Psoas muscle (tissue), 8 donors: ENCODE data around the gene KIAA0319L. TPM values are rescaled to one million over a fixed set of nuclear protein-coding genes. Genes with fewer than 3 reads are reported as not detected.

ENCODE experiments used
- ATAC-seq, 4 donors: fragments of 200-7000 bp; cut with Tn5 transposase; one replicate each; pipeline ENCODE4 v1.9.1; 2020; ENCODE audit warnings: moderate library complexity in 3 of 4, mild to moderate bottlenecking in 2 of 4
- DNase-seq, 2 donors: peaks; one replicate each; pipeline ENCODE4 v3.0.0-alpha.2; 2020
- H3K27ac ChIP-seq: fragments of 200-600 bp; one replicate; pipeline ENCODE4 v1.8.0; 2022
- H3K27me3 ChIP-seq, 3 donors: fragments of 200-600 bp in 1 of 3; one replicate each; pipeline versions ENCODE4 v1.6.1 to v1.8.0; 2013 to 2022; ENCODE audit warnings: low read length in 2 of 3, mild to moderate bottlenecking in 2 of 3, moderate library complexity in 1 of 3; ENCODE audit not compliant: insufficient read depth in 3 of 3
- H3K36me3 ChIP-seq, 2 donors: fragments of 200-600 bp in 1 of 2; one replicate each; pipeline versions ENCODE4 v1.6.1 to v1.8.0; 2013 to 2022; ENCODE audit warnings: low read depth in 1 of 2, mild to moderate bottlenecking in 1 of 2, moderate library complexity in 1 of 2; ENCODE audit not compliant: insufficient read depth in 1 of 2
- H3K4me1 ChIP-seq: fragments of 200-600 bp; one replicate; pipeline ENCODE4 v1.8.0; 2022
- H3K4me3 ChIP-seq: fragments of 200-600 bp; one replicate; pipeline ENCODE4 v1.8.0; 2022; ENCODE audit warnings: mild to moderate bottlenecking
- H3K9me3 ChIP-seq: fragments of 200-600 bp; one replicate; pipeline ENCODE4 v1.8.0; 2022
- CTCF ChIP-seq: fragments of 200-600 bp; IDR thresholded peaks from one replicate; pipeline ENCODE4 v1.8.0; 2022; ENCODE audit warnings: antibody characterized with exemption
- WGBS, 3 donors: extraction: QIAGEN DNeasy Blood & Tissue Kit; methylation state at CpG; one replicate each; pipeline versions ENCODE4 v1.1.6 to v1.1.7; 2013; 5-methylcytosine and 5-hydroxymethylcytosine counted together
- intact Hi-C, 2 donors: fragments of 100-400 bp; cut with DNase I; formaldehyde crosslinking; loops; one replicate each; pipeline versions ENCODE4 v1.11.0 to v1.14.2; 2022
- polyA plus RNA-seq, 3 donors: library from polyadenylated mRNA; stranded (reverse); fragments of 200-250 nt; gene quantifications; one replicate each; pipeline ENCODE4 v1.2.3, GENCODE V29; 2013
- total RNA-seq, 4 donors: library from RNA; stranded (reverse); fragmentation: NEBNext Ultra II Directional in 2 of 4; extraction: Animal tissue kit (Norgen Biotek cat#: 25700) in 2 of 4; gene quantifications; one replicate each; pipeline versions ENCODE4 v1.2.1 to v1.2.4, GENCODE V29; 2021 to 2023
- donor health status: healthy with polysubstance abuse.
- donor health status: DM: no; HTN: no; CAD: no; lungs with moderate emphysema.
- donor health status: Bipolar disorder and iron deficiency.
- donor health status: healthy.
- donor health status: DM: yes; HTN: yes; CAD: no.
- donor health status: DM: no; HTN: no; CAD: no.
- donor health status: DM: no; HTN: no; CAD: no.
- donor health status: DM: yes; HTN: yes; CAD: no.

KIAA0319L gene
- total and polyA plus RNA-seq, 7 donors = 18.0 to 46.9 (median 35.7) TPM

DNA sequence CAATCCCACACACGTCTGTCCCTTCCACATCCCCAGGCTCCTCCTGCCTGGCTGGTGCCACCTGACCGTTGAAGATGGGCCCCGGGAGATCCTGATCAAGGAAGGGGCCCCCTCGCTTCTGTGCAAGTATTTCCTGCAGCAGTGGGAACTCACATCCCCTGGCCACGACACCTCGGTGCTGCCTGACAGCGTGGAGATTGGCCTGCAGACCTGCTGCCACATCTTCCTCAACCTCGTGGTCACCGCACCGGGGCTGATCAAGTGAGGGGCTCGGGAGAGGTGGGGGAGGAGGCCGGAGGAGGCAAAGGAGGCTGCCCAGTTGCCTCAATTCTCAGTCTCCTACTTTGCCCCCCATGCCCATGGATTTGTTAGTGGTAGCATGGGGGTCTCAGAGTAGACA lies 6.0 kb upstream of the KIAA0319L start:
- intact Hi-C loops = loop anchor here (5.0 to 10.0 kb wide), 3 partner anchors 79 to 368 kb away; partner anchors contain the start of genes PSMB2 (in 1 of the 2) and SFPQ (in 1 of the 2)
- 74 to 76% (median 74%) methylated on average over 11 to 12 of the region's 12 CpGs for WGBS, 3 donors
- H3K4me3 ChIP-seq = no peak overlapping the region
- no peak for TF ChIP-seq CTCF
- ATAC-seq = no peak
- H3K9me3 ChIP-seq = no peaks in the 10 kb centered on the region
- peaks cover 16% of the 10 kb centered on the region for H3K4me1 ChIP-seq
- peaks cover 0 to 40% of the 10 kb centered on the region in 2 donors for H3K36me3 ChIP-seq
- no peaks in the 10 kb centered on the region for H3K27me3 ChIP-seq
- DNase-seq = peak in 1 of 2 donors; percentile 28
- H3K27ac ChIP-seq = no peak overlapping the region

DNA sequence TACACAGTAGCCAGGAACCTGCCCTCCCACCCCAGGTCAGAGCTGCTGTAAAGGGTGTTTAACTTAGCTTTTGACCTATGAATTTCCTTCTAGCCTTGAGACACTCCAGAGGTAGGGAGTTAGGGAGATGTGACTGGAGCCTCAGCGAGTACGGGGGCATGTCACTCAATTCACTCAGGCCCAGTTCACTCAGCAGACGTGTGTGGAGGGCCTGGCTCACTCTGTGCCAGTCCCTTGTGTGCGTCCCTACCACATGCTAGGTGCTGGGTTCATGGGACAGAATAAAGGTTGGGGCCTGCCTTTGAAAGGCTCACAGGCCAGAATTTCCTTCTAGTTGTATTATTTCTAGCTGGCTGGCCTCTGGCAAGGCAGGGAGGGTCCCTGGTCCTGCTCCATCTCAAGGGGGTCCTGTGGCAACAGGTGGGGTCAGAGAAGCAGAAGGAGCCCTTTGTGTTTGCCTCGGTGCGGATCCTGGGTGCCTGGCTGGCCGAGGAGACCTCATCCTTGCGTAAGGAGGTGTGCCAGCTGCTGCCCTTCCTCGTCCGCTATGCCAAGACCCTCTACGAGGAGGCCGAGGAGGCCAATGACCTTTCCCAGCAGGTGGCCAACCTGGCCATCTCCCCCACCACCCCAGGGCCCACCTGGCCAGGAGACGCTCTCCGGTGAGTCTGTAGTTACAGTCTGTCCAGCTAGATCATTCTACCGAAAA lies 4.9 kb upstream of the KIAA0319L start:
- 90 to 94% (median 92%) methylated on average over 10 to 15 of the region's 15 CpGs for WGBS, 3 donors
- no peak for TF ChIP-seq CTCF
- intact Hi-C loops = loop anchor here (5.0 to 10.0 kb wide), 3 partner anchors 80 to 367 kb away; partner anchors contain the start of genes PSMB2 (in 1 of the 2) and SFPQ (in 1 of the 2)

GRCh38 chr1:35561297-35561971 lies 4.2 kb upstream of the KIAA0319L start:
- Histone ChIP-seq H3K27ac (no peak overlapping the region), H3K4me3 (peak overlapping the region; percentile 38), H3K9me3 (no peaks in the 10 kb centered on the region), H3K36me3 (peaks cover 0 to 37% of the 10 kb centered on the region in 2 donors), H3K27me3 (no peaks in the 10 kb centered on the region), H3K4me1 (peaks cover 19% of the 10 kb centered on the region)
- ATAC-seq = no peak
- WGBS, 3 donors = 81 to 87% (median 83%) methylated on average over 11 of the region's 11 CpGs
- intact Hi-C loops = loop anchor here (5.0 to 10.0 kb wide), 3 partner anchors 81 to 367 kb away; partner anchors contain the start of genes PSMB2 (in 1 of the 2) and SFPQ (in 1 of the 2)
- DNase-seq = no peak
- TF ChIP-seq CTCF = no peak

More for the DNA sequence above, 4.9 kb upstream of the KIAA0319L start:
- no peak overlapping the region for H3K27ac ChIP-seq
- H3K4me1 ChIP-seq = peaks cover 16% of the 10 kb centered on the region
- peaks cover 0 to 40% of the 10 kb centered on the region in 2 donors for H3K36me3 ChIP-seq
- H3K27me3 ChIP-seq = no peaks in the 10 kb centered on the region
- DNase-seq = no peak
- ATAC-seq = no peak
- H3K4me3 ChIP-seq = no peak overlapping the region
- H3K9me3 ChIP-seq = no peaks in the 10 kb centered on the region

DNA sequence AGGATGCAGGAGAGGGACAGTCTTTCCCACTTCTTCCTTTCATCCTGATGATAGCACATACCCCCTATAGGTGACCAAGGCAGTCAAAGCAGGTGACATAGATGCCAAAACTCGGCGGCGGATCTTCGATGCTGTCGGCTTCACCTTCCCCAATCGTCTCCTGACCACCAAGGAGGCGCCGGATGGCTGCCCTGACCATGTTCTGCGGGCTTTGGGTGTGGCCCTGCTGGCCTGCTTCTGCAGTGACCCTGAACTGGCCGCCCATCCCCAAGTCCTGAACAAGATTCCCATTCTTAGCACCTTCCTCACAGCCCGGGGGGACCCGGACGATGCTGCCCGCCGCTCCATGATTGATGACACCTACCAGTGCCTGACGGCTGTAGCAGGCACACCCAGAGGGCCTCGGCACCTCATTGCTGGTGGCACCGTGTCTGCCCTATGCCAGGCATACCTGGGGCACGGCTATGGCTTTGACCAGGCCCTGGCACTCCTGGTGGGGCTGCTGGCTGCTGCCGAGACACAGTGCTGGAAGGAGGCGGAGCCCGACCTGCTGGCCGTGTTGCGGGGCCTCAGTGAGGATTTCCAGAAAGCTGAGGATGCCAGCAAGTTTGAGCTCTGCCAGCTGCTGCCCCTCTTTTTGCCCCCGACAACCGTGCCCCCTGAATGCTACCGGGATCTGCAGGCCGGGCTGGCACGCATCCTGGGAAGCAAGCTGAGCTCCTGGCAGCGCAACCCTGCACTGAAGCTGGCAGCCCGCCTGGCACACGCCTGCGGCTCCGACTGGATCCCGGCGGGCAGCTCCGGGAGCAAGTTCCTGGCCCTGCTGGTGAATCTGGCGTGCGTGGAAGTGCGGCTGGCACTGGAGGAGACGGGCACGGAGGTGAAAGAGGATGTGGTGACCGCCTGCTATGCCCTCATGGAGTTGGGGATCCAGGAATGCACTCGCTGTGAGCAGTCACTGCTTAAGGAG lies 3.3 kb upstream of the KIAA0319L start:
- TF ChIP-seq CTCF = no peak
- H3K9me3 ChIP-seq = no peaks in the 10 kb centered on the region
- DNase-seq = peak; percentile 67 to 90
- intact Hi-C loops = loop anchor here (5.0 to 10.0 kb wide), 3 partner anchors 82 to 366 kb away; partner anchors contain the start of genes PSMB2 (in 1 of the 2) and SFPQ (in 1 of the 2)
- ATAC-seq = peak in 3 of 4 donors; percentile 40 to 47 (median 45)
- H3K27me3 ChIP-seq = no peaks in the 10 kb centered on the region
- H3K4me3 ChIP-seq = peak overlapping the region; percentile 38
- no peak overlapping the region for H3K27ac ChIP-seq
- WGBS, 3 donors = 42 to 50% (median 44%) methylated on average over 43 to 44 of the region's 44 CpGs
- peaks cover 28% of the 10 kb centered on the region for H3K4me1 ChIP-seq
- H3K36me3 ChIP-seq = peaks cover 0 to 32% of the 10 kb centered on the region in 2 donors
